Spleen (tissue), 7 donors: Measurements from ENCODE around the gene PEA15.
A peak's percentile ranks its signal among the peaks of the same experiment; 100 is the strongest.

Experiments
- POLR2A ChIP-seq, 3 donors: fragments of 450-650 bp; IDR thresholded peaks; one replicate each; pipeline ENCODE4 v1.5.1; 2017; ENCODE audit warnings: antibody characterized with exemption in 3 of 3, mild to moderate bottlenecking in 1 of 3
- POLR2AphosphoS5 ChIP-seq, 3 donors: sonication (generic); formaldehyde crosslinking; IDR thresholded peaks; one replicate each; pipeline ENCODE4 v1.5.1; 2017; ENCODE audit warnings: antibody characterized with exemption in 3 of 3
- TF ChIP-seq, protein P1 (sequence below), 11 experiments: fragments of 200-600 bp in 7 of 11; fragments of 450-650 bp in 4 of 11; sonication (generic) in 4 of 11; IDR thresholded peaks in 8 of 11; conservative IDR thresholded peaks in 3 of 11; 1 replicate in 7 of 11; 2 replicates in 4 of 11; pipeline versions ENCODE4 v1.4.0 to v1.8.0; 2016 to 2021; ENCODE audit warnings: antibody characterized with exemption in 11 of 11, inconsistent platforms in 4 of 11, mild to moderate bottlenecking in 1 of 11
- donor health status: DM: no; HTN: no; CAD: no; lungs with moderate emphysema.
- donor health status: DM: no; HTN: no; CAD: no.
- donor health status: DM: no; HTN: no; CAD: no.

DNA sequence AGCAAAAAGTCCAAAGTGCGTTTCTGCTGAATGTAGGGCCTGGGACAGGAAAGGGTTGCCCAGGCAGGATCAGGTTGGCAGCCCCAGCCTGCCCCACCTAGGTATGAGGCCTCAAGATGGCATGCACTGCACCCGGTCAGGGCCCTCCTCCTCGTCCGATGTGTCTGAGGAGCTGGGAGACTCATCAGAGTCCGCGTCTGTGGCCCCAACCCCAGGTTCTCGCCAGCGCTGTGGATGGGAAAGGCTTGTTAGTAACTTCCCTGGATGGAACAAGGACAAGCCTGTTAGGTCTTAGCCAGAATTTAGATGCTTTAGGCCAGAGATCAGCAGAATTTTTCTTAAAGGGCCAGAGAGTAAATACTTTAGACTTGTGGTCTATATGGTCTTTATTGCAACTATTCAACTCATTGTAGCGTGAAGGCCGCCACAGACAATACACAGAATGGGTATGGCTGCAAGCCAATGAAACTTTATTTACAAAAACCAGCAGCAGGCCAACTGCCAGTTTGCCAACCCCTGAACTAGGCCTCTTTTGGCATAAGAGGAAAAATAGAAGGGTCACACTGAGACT, 12.4 kb downstream of the PEA15 start:
- TF ChIP-seq, protein P1, sequence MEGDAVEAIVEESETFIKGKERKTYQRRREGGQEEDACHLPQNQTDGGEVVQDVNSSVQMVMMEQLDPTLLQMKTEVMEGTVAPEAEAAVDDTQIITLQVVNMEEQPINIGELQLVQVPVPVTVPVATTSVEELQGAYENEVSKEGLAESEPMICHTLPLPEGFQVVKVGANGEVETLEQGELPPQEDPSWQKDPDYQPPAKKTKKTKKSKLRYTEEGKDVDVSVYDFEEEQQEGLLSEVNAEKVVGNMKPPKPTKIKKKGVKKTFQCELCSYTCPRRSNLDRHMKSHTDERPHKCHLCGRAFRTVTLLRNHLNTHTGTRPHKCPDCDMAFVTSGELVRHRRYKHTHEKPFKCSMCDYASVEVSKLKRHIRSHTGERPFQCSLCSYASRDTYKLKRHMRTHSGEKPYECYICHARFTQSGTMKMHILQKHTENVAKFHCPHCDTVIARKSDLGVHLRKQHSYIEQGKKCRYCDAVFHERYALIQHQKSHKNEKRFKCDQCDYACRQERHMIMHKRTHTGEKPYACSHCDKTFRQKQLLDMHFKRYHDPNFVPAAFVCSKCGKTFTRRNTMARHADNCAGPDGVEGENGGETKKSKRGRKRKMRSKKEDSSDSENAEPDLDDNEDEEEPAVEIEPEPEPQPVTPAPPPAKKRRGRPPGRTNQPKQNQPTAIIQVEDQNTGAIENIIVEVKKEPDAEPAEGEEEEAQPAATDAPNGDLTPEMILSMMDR (IDR thresholded peaks at IDR 0.05 in 8 of 11, conservative IDR thresholded peaks at IDR 0.05 in 3 of 11) = no peak
- TF ChIP-seq POLR2AphosphoS5 (IDR thresholded peaks at IDR 0.05) = peak; percentile 12 to 56 (median 28)
- TF ChIP-seq POLR2A (IDR thresholded peaks at IDR 0.05) = no peak
